ENCODE results near the gene SLC66A2. TPM values are rescaled to one million over a fixed set of nuclear protein-coding genes. Genes with fewer than 3 reads are reported as not detected.

Gene SLC66A2
- polyA plus RNA-seq, 1 donor: 18.5 TPM

- no peak for DNase-seq
Observed at GRCh38 chr18:79938196-79938595, 13.3 kb downstream of the SLC66A2 start.

- no peak for DNase-seq
Observed at GRCh38 chr18:79937103-79937860, 14.2 kb downstream of the SLC66A2 start.

GRCh38 chr18:79936641-79937040, 14.8 kb downstream of the SLC66A2 start:
- DNase-seq: no peak

- no peak for DNase-seq
Observed at GRCh38 chr18:79935925-79936324, 15.5 kb downstream of the SLC66A2 start.

- no peak for DNase-seq
Observed at GRCh38 chr18:79935499-79935898, 16.0 kb downstream of the SLC66A2 start.

GRCh38 chr18:79935098-79935480, 16.4 kb downstream of the SLC66A2 start:
- DNase-seq: no peak

- no peak for DNase-seq
Observed at GRCh38 chr18:79934311-79935097, 16.9 kb downstream of the SLC66A2 start.

GRCh38 chr18:79933765-79934164, 17.7 kb downstream of the SLC66A2 start:
- DNase-seq: no peak

GRCh38 chr18:79932907-79933306, 18.5 kb downstream of the SLC66A2 start:
- no peak for DNase-seq

- no peak for DNase-seq
Observed at GRCh38 chr18:79931475-79931874, 20.0 kb downstream of the SLC66A2 start.

GRCh38 chr18:79930020-79930642, 21.3 kb downstream of the SLC66A2 start:
- no peak for DNase-seq

- no peak for DNase-seq
Observed at GRCh38 chr18:79928563-79928960, 22.9 kb downstream of the SLC66A2 start.

GRCh38 chr18:79927607-79928562, 23.6 kb downstream of the SLC66A2 start:
- DNase-seq: no peak

GRCh38 chr18:79926715-79927606, 24.5 kb downstream of the SLC66A2 start:
- no peak for DNase-seq

GRCh38 chr18:79926306-79926705, 25.1 kb downstream of the SLC66A2 start:
- DNase-seq: no peak

GRCh38 chr18:79924814-79925731, 26.4 kb downstream of the SLC66A2 start:
- DNase-seq: peak; percentile 35

- no peak for DNase-seq
Observed at GRCh38 chr18:79923896-79924585, 27.4 kb downstream of the SLC66A2 start.

GRCh38 chr18:79922971-79923411, 28.5 kb downstream of the SLC66A2 start:
- DNase-seq: no peak

Measured in left kidney (tissue), 2 donors.